NCI-H69 (cell line): ENCODE measurements around the gene CRABP1.
"Not testable (repeated sequence)": the region's sequence is repeated elsewhere in the genome, so short reads cannot be mapped to it uniquely, and the experiment has no call there.

Source experiments
- DNase-seq: peaks from one replicate; lab custom pipeline; 2025; lab: John Stamatoyannopoulos, UW

CRABP1 gene

GRCh38 chr15:78374436-78375393 is 34.6 kb downstream of the CRABP1 start:
- DNase-seq = peak; percentile 57

GRCh38 chr15:78380143-78380542 is 40.0 kb downstream of the CRABP1 start:
- not testable (repeated sequence) for DNase-seq

GRCh38 chr15:78382114-78382880 is 42.1 kb downstream of the CRABP1 start:
- DNase-seq = no peak

- no peak for DNase-seq
These were observed 44.5 kb downstream of the CRABP1 start for GRCh38 chr15:78384651-78385050.

- DNase-seq = peak; percentile 84
These were observed 47.3 kb downstream of the CRABP1 start for GRCh38 chr15:78387246-78388037.

- no peak for DNase-seq
These were observed 48.7 kb downstream of the CRABP1 start for GRCh38 chr15:78388865-78389264.

- DNase-seq = no peak
These were observed 49.2 kb downstream of the CRABP1 start for GRCh38 chr15:78389322-78389721.

GRCh38 chr15:78389738-78390137 is 49.6 kb downstream of the CRABP1 start:
- DNase-seq = no peak

- DNase-seq = no peak
These were observed 50.1 kb downstream of the CRABP1 start for GRCh38 chr15:78390242-78390641.

GRCh38 chr15:78390826-78391225 is 50.7 kb downstream of the CRABP1 start:
- no peak for DNase-seq

- no peak for DNase-seq
These were observed 51.6 kb downstream of the CRABP1 start for GRCh38 chr15:78391781-78392180.

- peak; percentile 89 for DNase-seq
These were observed 52.3 kb downstream of the CRABP1 start for GRCh38 chr15:78392430-78392829.

GRCh38 chr15:78393137-78393536 is 53.0 kb downstream of the CRABP1 start:
- peak; percentile 11 for DNase-seq

GRCh38 chr15:78394026-78394425 is 53.9 kb downstream of the CRABP1 start:
- no peak for DNase-seq

- DNase-seq = peak; percentile 90
These were observed 54.9 kb downstream of the CRABP1 start for GRCh38 chr15:78394981-78395616.

- no peak for DNase-seq
These were observed 56.1 kb downstream of the CRABP1 start for GRCh38 chr15:78396186-78396814.

- peak; percentile 6 for DNase-seq
These were observed 56.8 kb downstream of the CRABP1 start for GRCh38 chr15:78396976-78397375.

- no peak for DNase-seq
These were observed 57.2 kb downstream of the CRABP1 start for GRCh38 chr15:78397382-78397781.
